ENCODE measurements around the gene COPA. TPM values are rescaled to one million over a fixed set of nuclear protein-coding genes. Genes with fewer than 3 reads are reported as not detected.

Gene COPA
- total RNA-seq, 1 experiment from 2014 or later, result 73.6 TPM

- in situ Hi-C loops (cut with HindIII; ENCODE audit: low sequenced_read_pairs), result no loop called here
Measured at GRCh38 chr1:160363951-160364735, 21.1 kb upstream of the COPA start.

GRCh38 chr1:160363010-160363409, 20.0 kb upstream of the COPA start:
- peak; percentile 69 for DNase-seq (ENCODE audit: low spot score)
- in situ Hi-C loops (cut with HindIII; ENCODE audit: low sequenced_read_pairs), result no loop called here

More at GRCh38 chr1:160363951-160364735, 21.1 kb upstream of the COPA start:
- DNase-seq (ENCODE audit: low spot score), result no peak

GRCh38 chr1:160362168-160362957, 19.3 kb upstream of the COPA start:
- in situ Hi-C loops (cut with HindIII; ENCODE audit: low sequenced_read_pairs), result no loop called here
- peak; percentile 33 for DNase-seq (ENCODE audit: low spot score)

- no peak for DNase-seq (ENCODE audit: low spot score)
- in situ Hi-C loops (cut with HindIII; ENCODE audit: low sequenced_read_pairs), result no loop called here
Measured at GRCh38 chr1:160361814-160362167, 18.7 kb upstream of the COPA start.

GRCh38 chr1:160361199-160361598, 18.1 kb upstream of the COPA start:
- in situ Hi-C loops (cut with HindIII; ENCODE audit: low sequenced_read_pairs), result no loop called here
- DNase-seq (ENCODE audit: low spot score), result no peak

GRCh38 chr1:160360227-160360695, 17.2 kb upstream of the COPA start:
- in situ Hi-C loops (cut with HindIII; ENCODE audit: low sequenced_read_pairs), result no loop called here
- DNase-seq (ENCODE audit: low spot score), result no peak

GRCh38 chr1:160359559-160360226, 16.6 kb upstream of the COPA start:
- in situ Hi-C loops (cut with HindIII; ENCODE audit: low sequenced_read_pairs), result no loop called here
- no peak for DNase-seq (ENCODE audit: low spot score)

GRCh38 chr1:160358073-160358472, 15.0 kb upstream of the COPA start:
- no peak for DNase-seq (ENCODE audit: low spot score)
- in situ Hi-C loops (cut with HindIII; ENCODE audit: low sequenced_read_pairs), result no loop called here

- in situ Hi-C loops (cut with HindIII; ENCODE audit: low sequenced_read_pairs), result no loop called here
Measured at GRCh38 chr1:160357286-160358002, 14.4 kb upstream of the COPA start.

GRCh38 chr1:160354388-160354985, 11.4 kb upstream of the COPA start:
- in situ Hi-C loops (cut with HindIII; ENCODE audit: low sequenced_read_pairs), result loop anchor here (5.0 kb wide), 1 partner anchor 43 kb away; no protein-coding TSS in a partner anchor
- peak; percentile 55 for DNase-seq (ENCODE audit: low spot score)

More at GRCh38 chr1:160357286-160358002, 14.4 kb upstream of the COPA start:
- DNase-seq (ENCODE audit: low spot score), result no peak

GRCh38 chr1:160353223-160353622, 10.2 kb upstream of the COPA start:
- no peak for DNase-seq (ENCODE audit: low spot score)
- in situ Hi-C loops (cut with HindIII; ENCODE audit: low sequenced_read_pairs), result loop anchor here (5.0 kb wide), 1 partner anchor 44 kb away; no protein-coding TSS in a partner anchor

- DNase-seq (ENCODE audit: low spot score), result no peak
- in situ Hi-C loops (cut with HindIII; ENCODE audit: low sequenced_read_pairs), result loop anchor here (5.0 kb wide), 1 partner anchor 45 kb away; no protein-coding TSS in a partner anchor
Measured at GRCh38 chr1:160352555-160352954, 9.5 kb upstream of the COPA start.

- in situ Hi-C loops (cut with HindIII; ENCODE audit: low sequenced_read_pairs), result loop anchor here (5.0 kb wide), 1 partner anchor 46 kb away; no protein-coding TSS in a partner anchor
- DNase-seq (ENCODE audit: low spot score), result no peak
Measured at GRCh38 chr1:160351629-160352028, 8.6 kb upstream of the COPA start.

- in situ Hi-C loops (cut with HindIII; ENCODE audit: low sequenced_read_pairs), result no loop called here
- no peak for DNase-seq (ENCODE audit: low spot score)
Measured at GRCh38 chr1:160346958-160347357, 3.9 kb upstream of the COPA start.

GRCh38 chr1:160346463-160346862, 3.4 kb upstream of the COPA start:
- in situ Hi-C loops (cut with HindIII; ENCODE audit: low sequenced_read_pairs), result no loop called here
- DNase-seq (ENCODE audit: low spot score), result no peak

- in situ Hi-C loops (cut with HindIII; ENCODE audit: low sequenced_read_pairs), result no loop called here
Measured at GRCh38 chr1:160344936-160345335, 1.9 kb upstream of the COPA start.

GRCh38 chr1:160344241-160344640, 1.2 kb upstream of the COPA start:
- no peak for DNase-seq (ENCODE audit: low spot score)
- in situ Hi-C loops (cut with HindIII; ENCODE audit: low sequenced_read_pairs), result no loop called here

More at GRCh38 chr1:160344936-160345335, 1.9 kb upstream of the COPA start:
- no peak for DNase-seq (ENCODE audit: low spot score)

GRCh38 chr1:160342526-160342925, 524 bp downstream of the COPA start:
- in situ Hi-C loops (cut with HindIII; ENCODE audit: low sequenced_read_pairs), result no loop called here
- DNase-seq (ENCODE audit: low spot score), result no peak

Data from G401 (cell line).